ENCODE data around the gene TATDN2.
"Not testable (repeated sequence)": the region's sequence is repeated elsewhere in the genome, so short reads cannot be mapped to it uniquely, and the experiment has no call there.

Gene TATDN2

GRCh38 chr3:10272476-10272875, 24.2 kb downstream of the TATDN2 start:
- DNase-seq (ENCODE audit: low read depth), result not testable (repeated sequence)

GRCh38 chr3:10272977-10273376, 24.7 kb downstream of the TATDN2 start:
- DNase-seq (ENCODE audit: low read depth), result no peak

- DNase-seq (ENCODE audit: low read depth), result no peak
Observed at GRCh38 chr3:10273702-10274305, 25.5 kb downstream of the TATDN2 start.

DNA sequence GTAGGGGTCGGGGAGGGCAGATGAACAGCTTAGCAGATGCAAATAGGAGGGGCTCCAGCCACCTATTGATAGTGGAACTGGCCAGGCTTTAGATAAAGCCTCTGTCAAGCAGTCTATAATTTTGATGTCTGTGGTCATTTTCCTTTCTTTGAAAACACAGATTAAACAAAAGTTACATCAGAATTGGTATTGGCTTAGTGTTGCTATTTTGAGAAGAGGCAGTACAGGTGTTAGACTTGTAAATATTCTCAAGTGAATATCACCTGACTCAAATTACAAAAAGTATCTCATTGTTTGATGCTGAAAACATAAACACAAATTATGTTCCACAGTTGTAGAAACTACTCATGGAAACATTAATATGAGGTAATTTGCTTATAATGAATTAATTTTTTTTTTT, 26.3 kb downstream of the TATDN2 start:
- DNase-seq (ENCODE audit: low read depth), result no peak

- DNase-seq (ENCODE audit: low read depth), result no peak
Observed at GRCh38 chr3:10277115-10277625, 28.9 kb downstream of the TATDN2 start.

GRCh38 chr3:10278501-10278900, 30.2 kb downstream of the TATDN2 start:
- no peak for DNase-seq (ENCODE audit: low read depth)

DNA sequence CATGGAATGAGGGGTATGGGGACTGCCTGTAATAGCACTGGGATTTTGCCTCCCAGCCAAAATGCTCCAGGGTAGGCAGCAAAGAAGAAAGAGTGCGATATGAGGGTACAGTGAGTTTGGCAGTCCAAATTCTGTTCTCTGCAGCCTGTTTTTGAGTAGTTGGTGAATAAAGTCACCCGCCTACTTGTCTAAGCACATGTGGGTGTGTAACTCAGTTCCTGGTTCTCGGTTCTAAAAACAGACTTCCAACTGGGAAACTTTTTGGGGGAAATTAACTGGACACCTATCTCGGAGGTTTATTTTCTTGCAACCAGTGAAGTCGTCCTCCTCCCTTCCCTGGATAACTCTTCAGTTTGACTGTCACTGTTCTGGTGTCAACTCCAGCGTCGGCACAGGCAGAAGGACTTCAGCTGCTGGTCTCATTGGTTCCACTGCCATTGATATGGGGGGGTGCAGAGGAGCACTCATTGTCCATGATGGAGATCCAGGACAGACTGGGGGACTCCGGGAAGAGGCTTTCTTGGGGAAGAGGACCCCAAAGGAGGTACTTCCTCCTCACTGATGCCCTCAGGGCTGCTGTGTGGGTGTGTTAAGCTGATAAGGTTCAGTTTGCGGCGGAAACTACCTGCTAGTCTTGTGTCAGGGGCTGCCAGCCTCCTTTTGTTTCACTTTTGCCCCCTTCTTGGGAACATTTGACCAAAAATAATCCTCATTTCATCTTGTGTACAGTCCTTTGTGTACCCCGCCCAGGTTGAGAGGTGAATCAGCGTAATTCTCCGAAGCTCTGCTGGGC, 31.3 kb downstream of the TATDN2 start:
- no peak for DNase-seq (ENCODE audit: low read depth)

DNA sequence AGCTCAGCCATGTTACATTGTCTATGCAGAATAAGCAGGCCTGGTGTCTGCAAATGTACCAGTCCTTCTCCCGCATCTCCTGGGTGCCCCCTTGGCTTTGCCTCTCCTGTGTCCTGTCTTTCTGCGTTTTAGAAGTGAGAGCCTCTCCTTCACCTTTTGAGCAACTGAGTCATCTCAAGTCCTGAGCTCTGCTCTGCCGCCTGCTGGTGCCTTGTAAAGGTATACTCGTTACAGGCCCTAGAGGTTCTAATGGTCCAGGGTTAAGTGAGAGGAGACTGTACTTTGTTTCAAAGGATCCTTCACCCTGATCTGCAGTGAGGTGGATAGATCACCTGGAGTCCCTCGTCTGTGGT, 31.9 kb downstream of the TATDN2 start:
- no peak for DNase-seq (ENCODE audit: low read depth)

- DNase-seq (ENCODE audit: low read depth), result no peak
Observed at GRCh38 chr3:10280571-10280970, 32.3 kb downstream of the TATDN2 start.

DNA sequence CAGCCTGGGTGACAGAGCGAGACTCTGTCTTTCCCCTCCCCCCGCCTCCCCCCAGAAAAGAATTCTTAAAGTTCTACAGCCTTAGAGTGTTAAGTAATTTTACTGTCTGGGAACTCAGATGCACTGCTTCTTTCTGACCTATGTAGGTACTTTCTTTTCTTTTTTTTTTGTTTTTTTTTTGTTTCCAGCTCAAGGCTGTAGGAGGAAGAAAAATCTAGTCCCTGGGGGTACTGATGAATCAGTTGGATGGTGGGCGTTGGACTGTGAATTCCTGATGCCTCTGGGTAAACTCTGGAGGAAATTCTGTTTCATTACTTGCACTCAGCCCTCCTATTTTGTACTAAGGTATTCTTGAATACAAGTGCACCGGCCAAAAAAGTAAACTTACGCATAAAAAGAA, 33.7 kb downstream of the TATDN2 start:
- peak; percentile 74 for DNase-seq (ENCODE audit: low read depth)

GRCh38 chr3:10283638-10284037, 35.4 kb downstream of the TATDN2 start:
- no peak for DNase-seq (ENCODE audit: low read depth)

DNA sequence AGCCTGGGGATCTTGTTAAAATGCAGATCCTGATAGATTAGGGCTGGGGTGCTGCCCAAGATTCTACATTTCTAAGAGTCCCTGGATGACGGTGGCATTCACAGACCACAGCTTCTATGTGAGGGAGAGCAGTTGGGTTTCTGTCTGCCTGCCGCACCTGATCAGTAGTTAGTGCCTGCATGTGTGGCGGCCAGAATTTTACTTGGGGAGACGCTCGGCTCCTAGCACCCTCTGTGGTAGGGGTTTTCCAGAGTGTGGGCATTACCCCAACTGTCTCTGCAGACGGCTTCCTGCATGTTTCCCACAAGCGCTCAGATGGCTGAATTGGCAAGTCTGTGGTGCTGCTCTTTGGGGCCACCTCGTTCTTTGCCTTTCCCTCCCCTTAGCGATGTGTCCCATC, 36.2 kb downstream of the TATDN2 start:
- no peak for DNase-seq (ENCODE audit: low read depth)

- DNase-seq (ENCODE audit: low read depth), result no peak
Observed at GRCh38 chr3:10285272-10286132, 37.2 kb downstream of the TATDN2 start.

- DNase-seq (ENCODE audit: low read depth), result no peak
Observed at GRCh38 chr3:10286133-10286524, 37.9 kb downstream of the TATDN2 start.

DNA sequence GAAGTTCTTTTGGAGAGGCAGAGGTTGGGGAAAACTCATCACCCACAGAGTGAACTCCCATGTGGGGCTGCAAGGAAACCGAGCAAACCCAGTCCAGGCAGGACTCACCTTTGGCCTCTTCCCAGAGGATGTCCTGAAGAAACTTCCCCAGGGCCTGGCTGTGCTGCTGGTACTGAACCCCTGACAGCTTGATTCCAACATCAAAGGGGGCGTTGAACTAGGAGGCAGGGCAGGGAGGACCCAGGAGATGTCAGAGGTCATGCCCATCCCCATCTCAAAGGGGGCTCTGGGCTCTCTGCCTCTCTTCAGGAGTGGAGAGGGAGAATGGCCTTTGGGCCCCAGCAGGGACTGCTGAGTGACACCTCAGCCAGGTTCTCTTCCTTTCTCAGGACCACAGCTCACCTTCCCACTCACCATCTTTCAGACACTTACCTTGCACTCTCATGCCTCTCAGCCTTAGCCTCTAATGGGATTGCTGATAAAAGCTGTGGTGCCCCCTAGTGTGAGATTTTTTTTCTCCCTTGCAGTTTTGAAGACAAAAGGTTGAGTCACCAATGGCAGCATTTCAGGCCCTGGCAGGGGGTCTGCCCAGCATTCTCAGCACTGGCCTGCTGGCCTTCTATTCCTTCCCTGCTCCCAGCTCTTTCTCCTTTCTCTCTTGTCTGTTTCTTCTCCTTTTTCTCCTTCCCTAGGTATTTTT, 38.5 kb downstream of the TATDN2 start:
- peak; percentile 49 for DNase-seq (ENCODE audit: low read depth)

GRCh38 chr3:10287936-10288574, 39.8 kb downstream of the TATDN2 start:
- no peak for DNase-seq (ENCODE audit: low read depth)

DNA sequence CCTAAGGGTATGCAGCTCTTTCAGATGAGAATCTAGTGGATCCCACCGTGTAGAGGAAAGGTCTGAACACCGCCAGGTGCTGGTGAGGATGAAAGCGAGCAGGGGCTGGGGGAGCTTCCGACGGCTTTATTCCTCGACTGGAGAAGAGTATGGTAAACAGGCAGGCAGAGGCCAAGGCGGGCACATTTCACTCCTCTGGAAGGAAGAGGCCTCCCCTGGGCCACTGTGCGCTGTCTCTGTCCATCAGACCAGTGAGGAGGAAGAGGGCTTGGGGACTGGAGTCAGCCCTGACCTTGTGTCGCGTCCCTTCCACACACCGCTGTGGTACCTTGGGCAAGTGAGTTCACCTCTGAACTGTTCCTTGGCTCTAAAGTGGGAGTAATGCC, 40.3 kb downstream of the TATDN2 start:
- DNase-seq (ENCODE audit: low read depth), result no peak

DNA sequence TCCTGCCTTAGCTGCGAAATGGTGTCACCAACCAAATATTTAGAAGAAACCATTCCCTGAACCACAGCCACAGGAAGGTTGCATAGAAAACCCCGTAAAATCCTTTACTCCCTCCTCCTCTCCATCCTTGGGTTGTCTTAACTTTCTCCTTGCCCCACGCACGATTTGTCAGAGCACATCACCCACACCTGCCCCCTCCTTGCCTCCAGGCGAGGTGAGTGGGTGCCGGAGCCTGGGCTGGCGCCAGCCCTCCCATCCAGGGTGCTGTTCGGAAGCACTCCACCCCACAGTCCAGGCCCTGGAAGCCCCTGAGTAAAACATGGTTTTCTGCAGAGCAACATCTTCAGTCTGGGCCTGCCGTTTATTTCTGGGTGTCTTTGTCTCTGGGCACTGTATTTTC, 40.8 kb downstream of the TATDN2 start:
- no peak for DNase-seq (ENCODE audit: low read depth)

DNA sequence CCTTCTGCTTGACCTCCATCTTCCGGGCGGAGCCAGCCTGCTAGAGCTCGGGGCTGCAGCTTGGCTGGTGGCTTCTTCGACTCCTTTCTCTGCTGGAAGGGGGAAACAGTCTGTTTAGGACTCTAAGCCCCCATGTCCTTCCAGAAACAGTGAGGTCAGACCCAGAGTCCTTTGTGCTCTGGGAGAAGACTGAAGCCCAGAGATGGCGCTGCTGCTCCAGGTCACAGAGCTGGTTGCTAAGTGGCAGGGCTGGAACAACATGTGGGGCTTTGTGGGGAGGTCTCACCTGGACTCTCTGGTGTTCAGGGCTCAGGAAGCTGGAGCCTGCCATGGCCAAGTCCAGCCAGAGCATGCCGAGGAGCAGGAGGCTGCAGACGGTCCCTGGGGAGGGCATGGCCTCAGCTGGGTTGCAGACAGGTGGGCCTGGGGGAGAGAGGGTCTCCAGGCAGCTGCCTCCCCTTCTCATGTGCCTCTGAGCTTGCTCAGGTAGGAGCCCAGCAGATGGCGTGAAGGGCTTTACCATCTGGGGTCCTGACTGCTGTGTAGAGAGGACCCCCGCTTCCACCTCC, 41.6 kb downstream of the TATDN2 start:
- no peak for DNase-seq (ENCODE audit: low read depth)

GRCh38 chr3:10290481-10291176, 42.4 kb downstream of the TATDN2 start:
- DNase-seq (ENCODE audit: low read depth), result no peak

DNA sequence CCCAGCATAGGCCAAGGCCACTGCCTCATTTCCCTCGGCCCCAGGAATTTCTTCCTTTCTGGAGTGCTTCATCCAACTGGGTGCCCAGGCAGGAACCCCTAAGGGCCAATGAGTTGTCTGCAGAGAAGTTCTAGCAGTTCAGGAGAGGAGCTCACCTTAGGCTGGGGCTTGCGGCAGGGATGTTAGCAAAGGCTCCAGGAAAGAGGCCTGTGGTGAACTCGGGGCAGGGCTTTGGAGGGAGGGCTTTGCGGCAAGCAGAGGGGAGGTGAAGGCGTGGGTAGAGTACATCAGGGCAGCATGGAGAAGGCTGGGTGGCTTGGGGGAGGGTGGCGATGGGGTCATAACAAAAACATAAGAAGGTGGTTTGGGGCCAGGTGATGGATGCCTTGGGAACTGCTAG, 43.4 kb downstream of the TATDN2 start:
- no peak for DNase-seq (ENCODE audit: low read depth)

Data from stromal cell of bone marrow (primary cell).